ENCODE results near the gene FAM181A.
A peak's percentile ranks its signal among the peaks of the same experiment; 100 is the strongest.

The FAM181A gene

DNA sequence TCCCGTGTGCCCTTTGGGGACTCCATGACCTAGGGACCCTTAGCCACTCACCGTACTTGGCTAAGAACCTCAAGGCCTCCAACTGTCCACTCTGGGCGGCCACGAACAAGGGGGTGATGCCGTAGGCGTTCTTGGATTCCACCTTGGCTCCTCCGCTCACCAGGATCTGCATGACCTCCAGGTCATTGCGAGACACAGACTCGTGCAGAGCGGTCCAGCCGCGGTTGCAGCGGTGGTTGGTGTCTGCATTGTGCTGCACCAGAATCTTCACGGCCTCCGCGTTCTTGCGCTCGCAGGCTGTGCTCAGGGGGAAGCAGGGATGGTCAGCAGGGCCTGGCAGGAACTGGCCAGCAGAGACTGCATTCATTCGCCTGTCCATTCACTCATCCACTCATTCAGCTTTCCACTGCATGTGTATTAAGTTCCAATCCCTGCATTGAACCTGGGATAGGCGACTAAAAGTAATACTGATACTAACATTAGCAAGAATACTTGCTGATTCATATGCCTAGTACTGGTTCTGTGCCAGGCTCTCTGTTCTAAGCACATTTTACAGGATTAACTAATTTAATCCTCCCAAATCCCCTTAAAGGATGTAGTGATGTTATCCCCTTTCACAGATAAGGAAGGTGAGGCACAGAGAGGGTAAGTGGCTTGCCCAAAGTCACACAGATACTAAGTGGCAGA lies 23.9 kb downstream of the FAM181A start:
- DNase-seq (ENCODE audit: low spot score): no peak

DNA sequence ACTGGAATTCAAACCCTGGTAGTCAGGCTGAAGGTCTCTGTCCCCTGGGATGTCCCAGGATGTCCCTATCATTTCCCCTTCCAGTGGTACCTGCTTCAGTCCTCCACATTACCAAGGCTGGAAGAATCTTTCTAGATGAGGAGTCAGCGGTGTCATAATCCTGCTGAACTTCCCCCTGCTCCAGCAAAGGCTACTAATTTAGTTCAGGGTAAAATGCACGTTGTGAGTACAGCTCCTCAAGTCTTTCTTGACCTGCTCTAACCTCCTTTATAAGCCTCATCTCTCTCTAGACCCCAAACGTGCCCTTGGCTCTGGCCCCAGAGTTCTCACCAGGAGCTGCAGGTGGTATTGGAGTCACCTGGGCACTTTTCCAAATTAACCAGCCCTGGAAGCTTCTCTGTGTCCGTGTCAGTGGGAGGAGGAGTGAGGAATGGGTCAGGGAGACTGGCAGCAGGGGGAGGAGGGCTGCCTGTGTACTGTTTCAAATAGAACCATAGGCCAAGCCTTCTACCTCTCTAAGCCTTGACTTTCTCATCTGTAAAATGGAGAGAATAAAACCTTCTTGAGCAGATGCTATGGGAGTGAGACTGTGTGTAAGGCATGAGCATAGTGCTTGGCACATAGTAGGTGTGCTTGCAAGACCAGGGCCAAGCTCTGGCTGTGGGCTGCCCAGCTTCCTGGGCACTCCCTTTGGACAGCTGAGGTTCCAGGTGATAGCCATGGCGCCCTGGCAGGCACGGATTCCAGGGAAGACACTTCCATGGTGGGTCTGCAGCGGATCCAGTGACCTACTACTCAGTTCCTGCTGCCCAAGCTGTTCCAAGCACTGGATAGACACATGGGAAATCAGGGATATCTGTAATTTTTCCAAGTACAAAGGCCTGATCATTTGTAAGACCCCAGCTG lies 24.7 kb downstream of the FAM181A start:
- peak; percentile 8 for DNase-seq (ENCODE audit: low spot score)

GRCh38 chr14:93952829-93953228 lies 25.7 kb downstream of the FAM181A start:
- no peak for DNase-seq (ENCODE audit: low spot score)

DNA sequence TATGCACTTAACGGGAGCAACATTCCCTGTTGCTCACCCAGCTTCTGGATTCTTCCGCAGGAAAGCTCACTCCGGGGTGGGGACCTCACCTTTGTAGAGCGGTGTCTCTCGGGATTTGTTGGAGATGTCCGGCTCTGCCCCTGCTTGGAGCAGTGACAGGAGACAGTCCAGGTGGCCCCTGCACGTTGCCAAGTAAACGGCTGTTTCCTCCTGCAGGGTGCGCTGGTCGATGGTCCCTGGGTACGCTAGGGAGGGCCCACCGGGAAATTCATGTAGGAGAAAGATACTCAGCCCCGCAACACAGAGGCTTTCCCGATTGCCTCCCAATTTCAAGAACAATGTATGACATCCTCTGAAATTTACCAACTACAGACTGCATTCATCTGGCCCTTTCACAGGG lies 26.1 kb downstream of the FAM181A start:
- DNase-seq (ENCODE audit: low spot score): no peak

GRCh38 chr14:93953739-93954515 lies 26.8 kb downstream of the FAM181A start:
- DNase-seq (ENCODE audit: low spot score): no peak

DNA sequence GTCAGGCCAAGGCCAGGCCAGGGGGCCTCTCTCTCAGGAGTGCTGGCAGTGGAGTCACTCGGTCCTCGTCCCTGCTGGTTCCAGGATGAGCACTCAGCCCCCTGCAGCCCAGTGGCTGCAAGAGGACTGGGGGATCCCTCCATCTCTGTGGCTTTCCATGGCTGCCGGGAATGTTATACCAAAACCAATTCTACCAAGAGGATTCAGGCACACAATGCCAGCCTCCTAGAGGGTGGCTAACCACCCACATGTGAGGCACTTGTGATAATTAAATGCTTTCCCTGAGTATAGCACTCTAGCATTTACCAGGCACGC lies 27.3 kb downstream of the FAM181A start:
- DNase-seq (ENCODE audit: low spot score): no peak

- DNase-seq (ENCODE audit: low spot score): no peak
Measured at GRCh38 chr14:93954900-93955849, 28.0 kb downstream of the FAM181A start.

GRCh38 chr14:93955850-93956481 lies 28.8 kb downstream of the FAM181A start:
- no peak for DNase-seq (ENCODE audit: low spot score)

DNA sequence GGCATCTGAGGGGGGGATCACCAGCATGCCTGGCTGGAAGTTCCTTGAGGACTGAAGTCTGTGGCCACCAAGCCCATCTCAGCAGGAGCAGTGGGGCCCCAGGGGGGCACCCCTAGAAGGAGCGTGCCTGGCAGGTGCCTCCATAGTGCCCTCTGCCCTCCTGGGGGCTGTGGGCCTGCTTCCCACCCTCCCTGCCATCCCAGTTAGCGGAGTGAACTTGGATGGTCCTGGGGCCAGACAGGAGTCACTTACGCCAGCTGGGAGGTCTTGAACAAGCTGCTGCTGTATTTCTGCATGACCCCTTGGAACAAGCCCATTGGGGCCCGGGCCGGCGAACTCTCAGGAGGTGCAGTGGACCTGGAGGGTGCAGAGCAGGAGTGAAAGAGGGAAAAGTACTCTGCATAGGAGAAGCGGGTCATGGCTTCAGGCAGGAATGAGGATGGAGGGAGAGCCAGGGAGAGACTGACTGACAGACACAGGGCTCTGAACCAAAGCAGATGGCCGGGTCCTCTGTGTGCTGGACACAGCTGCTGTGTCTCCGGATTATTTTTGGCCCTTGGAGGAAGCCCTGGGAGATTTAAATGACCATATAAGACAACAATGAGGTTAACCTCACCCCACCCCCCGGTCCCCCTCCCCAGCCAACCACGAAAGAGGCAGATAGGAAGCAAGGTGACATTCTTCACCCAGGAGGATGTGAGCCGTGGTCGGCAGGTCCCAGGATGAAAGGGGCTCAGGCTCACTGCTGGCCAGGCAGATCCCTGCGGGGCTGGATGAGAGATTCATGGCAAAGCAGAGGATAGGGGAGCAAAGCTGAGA lies 29.6 kb downstream of the FAM181A start:
- no peak for DNase-seq (ENCODE audit: low spot score)

GRCh38 chr14:93957333-93957710 lies 30.2 kb downstream of the FAM181A start:
- no peak for DNase-seq (ENCODE audit: low spot score)

DNA sequence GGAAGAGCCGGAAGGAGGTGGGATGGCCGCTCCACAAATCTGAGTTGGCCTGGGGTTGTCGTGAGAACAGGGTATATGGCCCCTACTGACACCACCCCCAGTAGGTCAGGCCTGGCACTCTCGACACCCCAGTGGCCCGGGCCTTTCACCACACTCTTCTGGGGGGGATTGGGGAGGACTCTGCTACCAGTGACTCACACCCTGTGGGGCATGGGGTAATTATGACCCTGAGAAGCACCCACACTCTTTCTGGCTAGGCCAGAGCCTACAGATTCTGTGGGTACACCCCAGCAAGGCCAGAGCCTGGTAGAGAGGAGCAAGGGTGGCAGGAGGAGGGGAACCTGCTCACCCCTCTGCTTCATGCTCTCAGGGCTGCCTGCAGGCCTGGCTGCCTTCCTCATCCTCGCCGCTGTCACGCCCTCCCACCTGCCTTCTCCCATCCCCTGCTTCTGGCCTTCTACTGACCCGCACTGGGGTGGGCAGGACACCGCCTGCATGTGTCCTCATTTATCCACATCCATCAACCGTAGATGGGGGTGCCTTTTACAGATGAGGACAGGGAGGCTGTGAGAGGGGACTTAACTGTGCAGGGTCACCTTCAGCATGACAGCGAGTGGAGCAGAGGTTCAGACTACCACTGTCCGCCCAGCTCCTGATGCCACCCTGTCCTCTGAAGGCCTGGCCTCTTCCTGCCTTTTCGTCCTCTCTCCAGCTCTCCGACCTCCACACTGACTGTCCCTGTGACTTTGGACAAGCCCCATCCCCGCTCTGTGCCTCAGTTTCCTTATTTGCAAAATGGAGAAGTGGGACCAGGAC lies 30.8 kb downstream of the FAM181A start:
- DNase-seq (ENCODE audit: low spot score): no peak

GRCh38 chr14:93958567-93959238 lies 31.6 kb downstream of the FAM181A start:
- DNase-seq (ENCODE audit: low spot score): no peak

DNA sequence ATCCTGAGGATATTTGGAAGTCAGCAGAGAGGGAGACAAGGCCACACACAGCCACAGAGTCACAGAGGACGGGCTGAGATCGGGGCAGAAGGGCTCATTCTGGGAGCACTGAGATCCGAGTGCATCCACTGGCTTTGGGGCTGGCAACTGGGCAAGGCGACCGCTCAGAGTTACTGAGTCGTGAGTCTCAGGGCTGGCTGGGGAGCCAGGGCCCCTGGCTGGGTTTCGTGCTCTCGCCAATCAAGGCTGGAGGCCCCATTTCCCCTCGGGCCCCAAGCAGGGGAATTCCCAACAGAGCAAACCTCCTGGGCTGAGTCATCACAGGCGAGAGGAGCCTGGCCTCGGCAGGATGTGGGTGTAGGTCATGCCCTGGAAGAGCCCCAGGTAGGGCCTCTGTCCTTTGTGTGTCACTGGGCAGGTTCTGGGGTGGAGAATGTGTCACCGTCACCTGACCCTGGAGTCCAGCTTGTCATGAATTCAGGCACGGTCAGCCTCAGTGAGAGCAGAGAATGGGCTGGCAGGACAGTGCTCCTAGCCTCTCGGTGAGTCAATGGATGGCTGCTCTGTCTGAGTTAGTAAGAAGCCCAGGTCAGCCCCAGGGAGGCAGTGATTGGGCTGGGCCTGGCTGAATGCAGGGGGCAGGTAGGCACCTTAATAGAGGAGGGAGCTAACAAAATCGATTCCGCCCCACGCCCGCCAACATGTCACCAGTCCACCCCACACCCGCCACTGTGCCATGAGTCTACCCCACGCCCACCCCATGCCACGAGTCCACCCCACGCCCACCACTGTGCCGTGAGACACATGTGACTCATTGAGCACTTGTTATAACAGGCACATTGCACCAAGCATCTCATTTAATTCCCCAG lies 32.3 kb downstream of the FAM181A start:
- peak; percentile 74 for DNase-seq (ENCODE audit: low spot score)

DNA sequence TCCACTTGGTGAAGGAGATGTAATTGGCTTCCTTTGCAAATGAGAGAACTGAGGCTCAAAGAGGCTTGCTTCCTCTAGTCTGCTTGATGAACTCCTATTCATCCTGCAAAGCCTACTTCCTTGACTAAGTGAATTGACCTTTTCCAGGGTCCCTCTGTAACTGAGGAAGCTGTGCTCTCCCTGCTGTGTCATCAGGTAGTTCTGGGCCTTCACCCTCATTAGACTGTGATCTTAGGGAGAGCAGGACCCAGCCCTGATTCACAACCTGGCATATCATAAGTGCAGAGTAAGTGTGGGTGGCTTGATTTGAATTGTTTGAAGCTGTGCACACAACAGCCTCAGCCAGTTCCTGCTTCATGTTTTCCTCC lies 32.9 kb downstream of the FAM181A start:
- DNase-seq (ENCODE audit: low spot score): no peak

DNA sequence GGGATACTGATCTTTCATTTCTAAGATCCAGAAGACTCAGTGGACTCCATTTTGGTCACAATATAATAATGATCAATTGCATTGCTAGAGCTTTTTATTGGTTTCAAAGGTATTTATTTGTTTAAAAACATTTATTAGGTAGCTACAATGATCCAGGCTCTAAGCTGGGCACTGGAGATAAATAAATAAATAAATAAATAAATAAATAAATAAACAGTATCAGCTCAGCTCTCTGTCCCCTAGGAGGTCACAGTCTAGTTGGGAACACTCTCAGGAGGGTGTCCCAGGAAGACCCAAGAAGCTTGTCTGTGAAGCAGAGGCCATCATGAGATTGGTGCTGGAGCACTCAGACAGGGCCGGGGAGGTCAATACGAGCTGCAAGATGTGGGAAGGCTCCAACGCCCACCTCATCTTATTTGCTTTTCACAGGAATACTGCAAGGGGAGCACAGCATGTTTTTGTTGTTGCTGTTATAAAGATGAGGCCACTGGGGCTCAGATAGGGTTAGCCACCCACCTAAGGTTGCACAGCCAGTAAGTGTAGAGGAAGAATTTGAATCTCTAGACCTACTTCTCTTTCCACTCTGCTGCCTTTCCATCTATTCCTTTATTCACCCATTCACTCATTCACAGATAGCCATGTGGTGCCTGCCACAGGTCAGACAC lies 33.8 kb downstream of the FAM181A start:
- DNase-seq (ENCODE audit: low spot score): no peak

- DNase-seq (ENCODE audit: low spot score): no peak
Measured at GRCh38 chr14:93961620-93962019, 34.5 kb downstream of the FAM181A start.

Data from LoVo (cell line).